Measurements from ENCODE around the gene GABRA5. TPM values are rescaled to one million over a fixed set of nuclear protein-coding genes. Genes with fewer than 3 reads are reported as not detected.

The GABRA5 gene
- total and polyA plus RNA-seq, 10 of the 15 experiments (the other 5 are each of a cell fraction or from before 2014, with no cell fraction given), result 0.10 TPM; not detected in 9

GRCh38 chr15:26841941-26842340 is 24.9 kb upstream of the GABRA5 start:
- Histone ChIP-seq H3K79me2 (ENCODE audit: control insufficient read depth, insufficient read depth, low read length) (no peaks in the 10 kb centered on the region), H3K4me2 (ENCODE audit: control insufficient read depth, insufficient read depth) (no peak overlapping the region), H3K9me3 (replicated peaks; ENCODE audit: control insufficient read depth, insufficient read depth, low read length) (no peaks in the 10 kb centered on the region; the same call in 2 of the 3 replicates), H2AFZ (ENCODE audit: control insufficient read depth, low read depth, low read length) (no peak overlapping the region), H3K27ac (ENCODE audit: control insufficient read depth, insufficient read depth) (no peak overlapping the region), H3K4me3 (no peak overlapping the region), H3K36me3 (ENCODE audit: control insufficient read depth in 2 of 2, insufficient read depth in 2 of 2, low read length in 1 of 2) (no peaks in the 10 kb centered on the region), H4K20me1 (ENCODE audit: control insufficient read depth, insufficient read depth) (no peaks in the 10 kb centered on the region), H3K4me1 (ENCODE audit: control insufficient read depth, insufficient read depth, low read length) (no peaks in the 10 kb centered on the region), H3K9ac (ENCODE audit: control insufficient read depth, insufficient read depth, low read length) (no peak overlapping the region), H3K27me3 (replicated peaks in 1 of 2; ENCODE audit: control insufficient read depth in 2 of 2, insufficient read depth in 2 of 2, low read length in 1 of 2) (no peaks in the 10 kb centered on the region)
- TF ChIP-seq SIN3A (IDR thresholded peaks at IDR 0.05; ENCODE audit: low read depth, low read length), result no peak
- TF ChIP-seq, protein P1, sequence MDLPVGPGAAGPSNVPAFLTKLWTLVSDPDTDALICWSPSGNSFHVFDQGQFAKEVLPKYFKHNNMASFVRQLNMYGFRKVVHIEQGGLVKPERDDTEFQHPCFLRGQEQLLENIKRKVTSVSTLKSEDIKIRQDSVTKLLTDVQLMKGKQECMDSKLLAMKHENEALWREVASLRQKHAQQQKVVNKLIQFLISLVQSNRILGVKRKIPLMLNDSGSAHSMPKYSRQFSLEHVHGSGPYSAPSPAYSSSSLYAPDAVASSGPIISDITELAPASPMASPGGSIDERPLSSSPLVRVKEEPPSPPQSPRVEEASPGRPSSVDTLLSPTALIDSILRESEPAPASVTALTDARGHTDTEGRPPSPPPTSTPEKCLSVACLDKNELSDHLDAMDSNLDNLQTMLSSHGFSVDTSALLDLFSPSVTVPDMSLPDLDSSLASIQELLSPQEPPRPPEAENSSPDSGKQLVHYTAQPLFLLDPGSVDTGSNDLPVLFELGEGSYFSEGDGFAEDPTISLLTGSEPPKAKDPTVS (IDR thresholded peaks at IDR 0.05; ENCODE audit: low read depth, low read length), result no peak
- ChIA-PET RAD21 (ENCODE audit: unreplicated experiment) (no interaction called here), SMC1A (ENCODE audit: uncharacterized antibody, unreplicated experiment) (no interaction called here), POLR2A (no interaction called here), CTCF (no interaction called here)
- intact Hi-C loops (cut with micrococcal nuclease; ENCODE audit: unreplicated experiment) (no loop called here), in situ Hi-C loops (cut with MboI) (loop anchor here (10.0 kb wide), 1 partner anchor 57 kb away; no protein-coding TSS in a partner anchor)
- ATAC-seq (no peak), FAIRE-seq (no peak), DNase-seq (ENCODE audit: low read depth, low spot score) (no peak)
- no TSS peak for BruUV-seq (replicated peaks)
- WGBS (ENCODE audit: insufficient coverage, insufficient replicate concordance, low lambda C conversion rate, missing lambda C conversion rate), result 18% methylated on average over 12 of the region's 12 CpGs

- H3K27ac ChIP-seq (ENCODE audit: control insufficient read depth, insufficient read depth), result no peak overlapping the region
- H3K4me1 ChIP-seq (ENCODE audit: control insufficient read depth, insufficient read depth, low read length), result no peaks in the 10 kb centered on the region
- DNase-seq (ENCODE audit: low read depth, low spot score), result no peak
- no peaks in the 10 kb centered on the region for H3K79me2 ChIP-seq (ENCODE audit: control insufficient read depth, insufficient read depth, low read length)
- no peaks in the 10 kb centered on the region for H3K27me3 ChIP-seq (replicated peaks in 1 of 2; ENCODE audit: control insufficient read depth in 2 of 2, insufficient read depth in 2 of 2, low read length in 1 of 2)
- in situ Hi-C loops (cut with MboI) (loop anchor here (10.0 kb wide), 1 partner anchor 58 kb away; no protein-coding TSS in a partner anchor), intact Hi-C loops (cut with micrococcal nuclease; ENCODE audit: unreplicated experiment) (no loop called here)
- WGBS (ENCODE audit: insufficient coverage, insufficient replicate concordance, low lambda C conversion rate, missing lambda C conversion rate), result 21% methylated on average over 8 of the region's 11 CpGs
- no peak for ATAC-seq
- POLR2A ChIA-PET, result no interaction called here
- CTCF ChIA-PET, result no interaction called here
- no peaks in the 10 kb centered on the region for H3K36me3 ChIP-seq (ENCODE audit: control insufficient read depth in 2 of 2, insufficient read depth in 2 of 2, low read length in 1 of 2)
- RAD21 ChIA-PET (ENCODE audit: unreplicated experiment), result no interaction called here
- no peak overlapping the region for H3K4me3 ChIP-seq
- BruUV-seq (replicated peaks), result no TSS peak
- SMC1A ChIA-PET (ENCODE audit: uncharacterized antibody, unreplicated experiment), result no interaction called here
- H3K4me2 ChIP-seq (ENCODE audit: control insufficient read depth, insufficient read depth), result no peak overlapping the region
- no peaks in the 10 kb centered on the region; the same call in 2 of the 3 replicates for H3K9me3 ChIP-seq (replicated peaks; ENCODE audit: control insufficient read depth, insufficient read depth, low read length)
- no peak for FAIRE-seq
- no peaks in the 10 kb centered on the region for H4K20me1 ChIP-seq (ENCODE audit: control insufficient read depth, insufficient read depth)
- no peak overlapping the region for H3K9ac ChIP-seq (ENCODE audit: control insufficient read depth, insufficient read depth, low read length)
- H2AFZ ChIP-seq (ENCODE audit: control insufficient read depth, low read depth, low read length), result no peak overlapping the region
- TF ChIP-seq MTA3 (IDR thresholded peaks at IDR 0.05; ENCODE audit: borderline replicate concordance, low read length) (no peak), GATAD2B (conservative IDR thresholded peaks at IDR 0.05; ENCODE audit: low read depth) (no peak), SIN3A (IDR thresholded peaks at IDR 0.05; ENCODE audit: low read depth, low read length) (no peak), NKRF (conservative IDR thresholded peaks at IDR 0.05) (no peak), SMARCA5 (IDR thresholded peaks at IDR 0.05) (no peak), ZZZ3 (IDR thresholded peaks at IDR 0.05; ENCODE audit: control insufficient read depth, insufficient read length, low read depth) (no peak), USF2 (IDR thresholded peaks at IDR 0.05; ENCODE audit: borderline replicate concordance, low read depth, low read length) (no peak), SRF (IDR thresholded peaks at IDR 0.05; ENCODE audit: low read depth in 2 of 2, low read length in 2 of 2) (no peak)
- TF ChIP-seq, protein P2, sequence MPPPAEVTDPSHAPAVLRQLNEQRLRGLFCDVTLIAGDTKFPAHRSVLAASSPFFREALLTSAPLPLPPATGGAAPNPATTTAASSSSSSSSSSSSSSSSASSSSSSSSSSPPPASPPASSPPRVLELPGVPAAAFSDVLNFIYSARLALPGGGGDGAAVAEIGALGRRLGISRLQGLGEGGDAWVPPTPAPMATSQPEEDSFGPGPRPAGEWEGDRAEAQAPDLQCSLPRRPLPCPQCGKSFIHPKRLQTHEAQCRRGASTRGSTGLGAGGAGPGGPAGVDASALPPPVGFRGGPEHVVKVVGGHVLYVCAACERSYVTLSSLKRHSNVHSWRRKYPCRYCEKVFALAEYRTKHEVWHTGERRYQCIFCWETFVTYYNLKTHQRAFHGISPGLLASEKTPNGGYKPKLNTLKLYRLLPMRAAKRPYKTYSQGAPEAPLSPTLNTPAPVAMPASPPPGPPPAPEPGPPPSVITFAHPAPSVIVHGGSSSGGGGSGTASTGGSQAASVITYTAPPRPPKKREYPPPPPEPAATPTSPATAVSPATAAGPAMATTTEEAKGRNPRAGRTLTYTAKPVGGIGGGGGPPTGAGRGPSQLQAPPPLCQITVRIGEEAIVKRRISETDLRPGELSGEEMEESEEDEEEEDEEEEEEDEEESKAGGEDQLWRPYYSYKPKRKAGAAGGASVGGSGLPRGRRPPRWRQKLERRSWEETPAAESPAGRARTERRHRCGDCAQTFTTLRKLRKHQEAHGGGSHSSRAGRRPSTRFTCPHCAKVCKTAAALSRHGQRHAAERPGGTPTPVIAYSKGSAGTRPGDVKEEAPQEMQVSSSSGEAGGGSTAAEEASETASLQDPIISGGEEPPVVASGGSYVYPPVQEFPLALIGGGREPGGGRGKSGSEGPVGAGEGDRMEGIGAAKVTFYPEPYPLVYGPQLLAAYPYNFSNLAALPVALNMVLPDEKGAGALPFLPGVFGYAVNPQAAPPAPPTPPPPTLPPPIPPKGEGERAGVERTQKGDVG (CRISPR knock-in tag; IDR thresholded peaks at IDR 0.05), result no peak
These were observed 24.5 kb upstream of the GABRA5 start for GRCh38 chr15:26842391-26842790.

All from GM12878 (cell line).